ENCODE measurements around the gene CAPN5.

DNA sequence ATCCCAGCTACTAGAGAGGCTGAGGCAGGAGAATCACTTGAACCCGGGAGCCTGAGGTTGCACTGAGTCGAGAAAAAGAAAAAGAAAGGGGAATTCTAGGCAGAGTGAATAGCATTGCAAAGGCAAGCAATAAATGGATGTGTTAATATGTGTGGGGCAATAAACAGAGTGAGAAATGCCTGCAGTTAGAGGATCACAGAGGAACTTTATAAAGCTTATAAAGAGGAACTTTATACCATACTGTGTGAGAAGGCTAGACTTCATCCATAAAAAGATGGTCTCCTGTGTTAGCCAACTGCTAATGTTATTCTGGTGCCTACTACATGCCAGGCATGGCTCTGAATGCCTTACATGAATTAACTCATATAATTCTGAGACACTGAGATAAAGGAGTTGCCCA, 31.7 kb upstream of the CAPN5 start:
- TF ChIP-seq, protein P1, sequence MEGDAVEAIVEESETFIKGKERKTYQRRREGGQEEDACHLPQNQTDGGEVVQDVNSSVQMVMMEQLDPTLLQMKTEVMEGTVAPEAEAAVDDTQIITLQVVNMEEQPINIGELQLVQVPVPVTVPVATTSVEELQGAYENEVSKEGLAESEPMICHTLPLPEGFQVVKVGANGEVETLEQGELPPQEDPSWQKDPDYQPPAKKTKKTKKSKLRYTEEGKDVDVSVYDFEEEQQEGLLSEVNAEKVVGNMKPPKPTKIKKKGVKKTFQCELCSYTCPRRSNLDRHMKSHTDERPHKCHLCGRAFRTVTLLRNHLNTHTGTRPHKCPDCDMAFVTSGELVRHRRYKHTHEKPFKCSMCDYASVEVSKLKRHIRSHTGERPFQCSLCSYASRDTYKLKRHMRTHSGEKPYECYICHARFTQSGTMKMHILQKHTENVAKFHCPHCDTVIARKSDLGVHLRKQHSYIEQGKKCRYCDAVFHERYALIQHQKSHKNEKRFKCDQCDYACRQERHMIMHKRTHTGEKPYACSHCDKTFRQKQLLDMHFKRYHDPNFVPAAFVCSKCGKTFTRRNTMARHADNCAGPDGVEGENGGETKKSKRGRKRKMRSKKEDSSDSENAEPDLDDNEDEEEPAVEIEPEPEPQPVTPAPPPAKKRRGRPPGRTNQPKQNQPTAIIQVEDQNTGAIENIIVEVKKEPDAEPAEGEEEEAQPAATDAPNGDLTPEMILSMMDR (IDR thresholded peaks at IDR 0.05) = no peak
- TF ChIP-seq POLR2A (IDR thresholded peaks at IDR 0.05) = no peak
- TF ChIP-seq POLR2AphosphoS5 (IDR thresholded peaks at IDR 0.05) = no peak
